HG03066 (cell line): ENCODE data around the gene TRIP10.
"Not testable (repeated sequence)": the region's sequence is repeated elsewhere in the genome, so short reads cannot be mapped to it uniquely, and the experiment has no call there.

Experiments
- ATAC-seq: cut with Tn5 transposase; IDR thresholded peaks from one replicate; pipeline ENCODE4 v1.9.1; 2021; ENCODE audit warnings: low read depth; ENCODE audit not compliant: unreplicated experiment

Gene TRIP10

DNA sequence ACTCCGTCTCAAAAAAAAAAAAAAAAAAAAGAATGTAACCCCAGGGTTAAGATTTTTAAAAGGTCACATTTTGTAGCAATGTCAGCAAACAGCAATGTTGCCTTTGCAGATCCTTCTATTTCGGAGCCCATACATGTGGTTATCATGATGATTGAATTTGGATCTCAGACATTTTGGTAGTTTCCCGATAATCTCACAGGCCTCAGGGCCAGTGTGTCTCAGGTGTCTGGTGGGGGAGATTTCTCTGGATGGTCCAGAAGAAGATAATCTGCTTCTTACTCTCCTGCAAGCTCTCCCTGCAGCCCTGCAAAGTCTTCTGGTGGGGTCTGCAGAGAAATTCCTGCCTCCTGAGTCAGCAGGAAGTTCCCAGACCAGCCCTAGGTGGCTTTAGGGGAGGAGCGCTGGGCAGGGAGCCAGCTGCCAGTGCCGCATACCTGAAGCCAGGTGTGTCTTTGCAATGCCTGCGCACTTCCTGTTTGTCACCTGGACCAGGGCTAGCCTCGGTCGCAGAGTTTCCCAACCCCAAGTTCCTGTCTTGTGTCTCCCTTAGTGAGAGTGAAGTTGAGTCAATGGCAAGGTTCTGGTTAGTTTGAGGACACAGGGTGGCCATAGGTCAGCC lies 26.4 kb downstream of the TRIP10 start:
- no peak for ATAC-seq

DNA sequence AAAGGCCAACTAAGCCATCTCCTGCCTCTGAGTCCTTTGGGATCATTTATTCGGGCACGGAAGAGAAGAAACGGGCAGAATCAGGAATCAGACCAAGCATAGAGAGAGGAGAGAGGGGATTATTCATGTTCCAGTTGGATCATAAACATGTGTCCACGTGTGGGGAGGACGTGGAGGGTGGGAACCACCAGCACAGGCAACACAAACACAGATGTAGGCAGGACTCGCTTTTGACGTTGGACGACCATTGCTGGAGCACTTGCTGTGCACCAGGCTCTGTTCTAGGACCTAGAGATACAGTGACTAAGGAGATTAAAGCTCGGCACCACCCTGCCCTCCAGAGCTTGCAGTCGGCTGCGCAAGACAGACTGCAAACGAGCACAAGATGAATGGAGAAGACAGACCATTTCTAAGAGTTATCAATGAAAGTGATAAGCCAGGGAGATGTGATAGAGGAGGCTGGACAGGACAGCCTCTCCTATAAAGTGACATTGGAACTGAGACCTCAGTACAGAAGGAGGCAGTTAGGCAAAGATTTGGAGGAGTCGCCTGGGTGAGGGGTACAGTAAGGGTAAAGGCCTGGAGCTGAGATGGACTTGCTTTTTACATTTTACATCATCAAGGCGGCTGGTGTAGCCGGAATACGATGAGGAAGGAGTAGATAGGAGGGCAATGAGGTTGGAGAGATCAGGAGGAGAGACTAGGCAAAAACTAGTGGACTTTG lies 27.0 kb downstream of the TRIP10 start:
- ATAC-seq = no peak

GRCh38 chr19:6767081-6767356 lies 27.5 kb downstream of the TRIP10 start:
- ATAC-seq = no peak

- ATAC-seq = peak; percentile 56
Measured at GRCh38 chr19:6767357-6768235, 28.1 kb downstream of the TRIP10 start, which contains the start of gene SH2D3A. Gene SH2D3A (minus strand): TSS chr19:6767435. CDS start chr19:6763748, 3,687 bp downstream.

- ATAC-seq = no peak
Measured at GRCh38 chr19:6768236-6768785, 28.8 kb downstream of the TRIP10 start.

DNA sequence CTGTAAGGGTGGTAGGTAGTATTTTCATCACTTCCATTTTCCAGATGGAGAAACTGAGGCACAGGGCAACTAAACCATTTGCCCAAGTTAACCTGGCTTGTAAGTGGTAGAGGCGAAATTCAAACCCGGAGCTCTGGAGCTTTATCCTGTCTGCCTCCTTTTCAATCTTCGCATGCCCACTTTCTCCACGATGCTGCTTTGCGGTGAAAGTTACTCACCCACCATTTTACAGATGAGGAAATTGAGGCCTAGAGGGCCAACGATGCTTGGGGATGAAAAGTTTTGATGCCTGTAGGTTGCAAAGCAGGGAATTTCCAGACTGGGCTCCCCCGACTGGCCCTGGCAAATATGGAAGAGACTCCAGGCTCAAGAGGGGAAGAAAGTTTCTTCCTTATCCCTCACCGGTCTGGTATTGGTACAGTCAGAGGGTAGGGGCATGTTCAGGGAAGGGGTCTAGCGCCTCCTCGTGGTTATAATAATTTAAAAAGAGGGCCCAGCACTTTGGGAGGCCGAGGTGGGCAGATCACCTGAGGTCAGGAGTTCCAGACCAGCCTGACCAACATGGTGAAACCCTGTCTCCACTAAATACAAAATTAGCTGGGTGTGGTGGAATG lies 29.6 kb downstream of the TRIP10 start:
- no peak for ATAC-seq

- ATAC-seq = not testable (repeated sequence)
Measured at GRCh38 chr19:6771648-6772027, 32.2 kb downstream of the TRIP10 start.

GRCh38 chr19:6772028-6772865 lies 32.8 kb downstream of the TRIP10 start, which contains the start of gene VAV1:
Gene VAV1 (plus strand): TSS chr19:6772708. CDS start chr19:6772808, 100 bp downstream.
- peak; percentile 49 for ATAC-seq

DNA sequence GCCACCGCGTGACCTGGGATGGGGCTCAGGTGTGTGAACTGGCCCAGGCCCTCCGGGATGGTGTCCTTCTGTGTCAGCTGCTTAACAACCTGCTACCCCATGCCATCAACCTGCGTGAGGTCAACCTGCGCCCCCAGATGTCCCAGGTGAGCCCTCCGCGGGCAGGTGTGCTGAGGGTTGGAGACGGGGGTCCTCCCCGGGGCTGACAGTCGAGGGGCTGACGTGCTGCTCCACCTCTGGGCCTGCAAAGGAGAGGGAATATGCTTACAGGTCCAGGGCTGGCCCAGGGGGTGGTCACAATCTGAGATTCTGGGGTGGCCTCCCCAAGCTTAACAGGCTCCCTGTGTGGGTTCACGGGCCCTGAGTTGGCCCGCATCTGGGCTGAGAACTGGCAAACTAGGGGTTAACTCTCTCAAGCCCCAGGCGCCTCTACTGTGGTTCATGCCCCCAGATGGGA lies 33.4 kb downstream of the TRIP10 start:
- peak; percentile 6 for ATAC-seq

DNA sequence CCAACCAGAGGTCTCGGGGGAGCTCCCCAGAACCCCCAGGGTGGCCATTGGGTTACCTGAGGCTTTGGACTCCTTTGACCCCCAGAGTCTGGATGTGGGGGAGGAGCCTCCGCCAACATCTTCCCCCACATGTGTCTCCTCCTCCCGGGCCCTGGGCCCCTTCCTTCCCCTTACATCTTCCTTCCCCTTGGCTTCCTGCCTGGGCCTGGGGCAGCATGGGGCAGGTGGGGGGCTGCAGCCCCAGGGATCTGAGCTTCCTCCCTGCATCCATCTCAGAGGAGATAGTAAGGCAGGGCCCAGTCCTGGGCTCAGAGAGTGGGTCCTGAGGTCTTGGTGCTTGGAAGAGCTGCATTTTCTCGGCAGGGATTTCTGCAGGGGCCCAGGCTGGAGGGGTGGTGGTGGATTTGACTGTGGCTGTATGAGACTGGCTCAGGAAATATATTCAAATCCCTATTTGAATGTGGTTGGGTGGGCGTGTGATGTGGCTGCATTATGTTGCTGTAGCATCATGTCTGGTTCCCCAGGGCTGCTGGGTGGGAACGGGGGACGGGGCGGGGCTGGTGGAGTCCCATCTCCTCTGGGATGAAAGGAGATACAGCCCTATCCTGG lies 33.9 kb downstream of the TRIP10 start:
- ATAC-seq = peak; percentile 35

- ATAC-seq = no peak
Measured at GRCh38 chr19:6774821-6775707, 35.6 kb downstream of the TRIP10 start.

- not testable (repeated sequence) for ATAC-seq
Measured at GRCh38 chr19:6776045-6776444, 36.6 kb downstream of the TRIP10 start.

DNA sequence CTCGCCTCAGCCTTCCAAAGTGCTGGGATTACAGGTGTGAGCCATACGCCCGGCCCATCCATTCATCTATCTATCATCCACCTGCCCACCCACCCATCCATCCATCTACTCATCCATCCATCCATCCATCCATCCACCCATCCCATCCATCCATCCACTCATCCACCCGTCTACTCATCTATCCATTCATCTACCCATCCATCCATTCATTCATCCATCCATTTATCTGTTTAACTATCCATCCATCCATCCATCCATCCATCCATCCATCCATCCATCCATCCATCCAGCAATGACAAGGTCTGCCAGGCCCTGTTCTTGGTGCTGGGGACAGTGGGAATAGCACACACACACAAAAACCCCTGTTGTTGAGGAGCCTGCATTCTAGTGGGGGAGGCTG lies 37.5 kb downstream of the TRIP10 start:
- ATAC-seq = no peak

DNA sequence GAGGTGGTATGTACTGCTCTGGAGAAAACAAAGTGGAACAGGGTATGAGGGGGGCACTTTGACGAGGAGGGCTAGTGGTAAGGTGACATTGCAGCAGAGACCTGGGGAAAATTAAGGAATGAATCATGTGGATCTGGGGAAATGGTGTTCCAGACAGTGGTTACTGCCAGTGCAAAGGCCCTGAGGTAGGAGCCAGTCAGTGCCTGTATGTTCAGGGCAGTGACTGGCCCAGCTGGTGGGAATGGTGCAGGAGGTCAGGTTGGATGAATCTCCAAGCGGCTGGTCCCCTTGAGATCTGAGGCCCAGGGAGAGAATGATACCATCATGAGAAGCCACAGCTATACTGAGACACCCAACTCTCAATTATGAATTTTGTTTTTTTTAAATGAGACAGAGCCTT lies 38.0 kb downstream of the TRIP10 start:
- ATAC-seq = no peak

- ATAC-seq = no peak
Measured at GRCh38 chr19:6778386-6778785, 38.9 kb downstream of the TRIP10 start.

DNA sequence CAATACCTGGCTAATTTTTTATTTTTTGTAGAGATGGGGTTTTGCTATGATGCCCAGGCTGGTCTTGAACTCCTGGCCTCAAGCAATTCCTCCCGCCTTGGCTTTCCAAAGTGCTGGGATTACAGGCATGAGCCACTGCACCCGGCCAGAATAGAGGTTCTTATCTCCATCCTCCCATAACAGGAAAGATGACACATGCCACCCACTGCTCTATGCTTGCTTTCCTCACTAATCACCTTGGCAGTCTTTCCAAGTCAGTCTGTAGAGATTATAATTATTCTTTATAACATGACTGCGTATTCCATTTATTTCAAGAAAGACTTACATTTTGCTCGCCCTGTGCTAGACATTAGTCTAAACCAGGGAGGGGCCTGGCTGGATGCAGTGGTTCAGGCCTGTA lies 39.7 kb downstream of the TRIP10 start:
- ATAC-seq = no peak

GRCh38 chr19:6787393-6787792 lies 47.9 kb downstream of the TRIP10 start:
- no peak for ATAC-seq

DNA sequence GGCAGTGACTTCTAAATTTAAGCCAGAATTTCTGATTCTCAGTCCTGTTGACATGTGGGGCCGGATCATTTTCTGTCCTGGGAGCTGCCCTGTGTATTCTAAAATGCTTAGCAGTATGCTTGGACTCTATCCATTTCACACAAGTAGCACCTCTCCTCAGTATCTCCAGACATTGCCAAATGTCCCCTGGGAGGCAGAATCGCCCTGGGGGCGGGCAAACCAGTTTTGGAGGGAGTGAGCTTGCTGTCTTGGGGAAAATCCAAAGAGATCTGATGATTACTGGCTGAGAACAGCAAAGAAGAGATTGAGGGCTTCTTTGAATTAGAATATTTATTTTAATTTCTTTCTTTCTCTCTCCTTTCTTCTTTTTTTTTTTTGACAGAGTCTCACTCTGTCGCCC lies 49.4 kb downstream of the TRIP10 start:
- no peak for ATAC-seq
